Left renal pelvis (tissue), 4 donors: Measurements from ENCODE around the gene TSHZ2. TPM values are rescaled to one million over a fixed set of nuclear protein-coding genes. Genes with fewer than 3 reads are reported as not detected.
"Not testable (repeated sequence)": the region's sequence is repeated elsewhere in the genome, so short reads cannot be mapped to it uniquely, and the experiment has no call there.

ENCODE experiments used
- DNase-seq, 4 donors: peaks; one replicate each; pipeline ENCODE4 v3.0.0-alpha.2; 2013; ENCODE audit warnings: low read depth in 4 of 4, low spot score in 3 of 4
- polyA plus RNA-seq, 4 donors: library from polyadenylated mRNA; unstranded; fragments of 120-200 nt; gene quantifications; one replicate each; pipeline ENCODE4 v1.2.1, GENCODE V29; 2013; ENCODE audit not compliant: insufficient read length in 4 of 4

TSHZ2 gene
- polyA plus RNA-seq, 4 donors, result 11.8 to 23.4 (median 14.1) TPM

GRCh38 chr20:53468587-53468986 lies 496.4 kb downstream of the TSHZ2 start:
- no peak for DNase-seq

GRCh38 chr20:53472859-53473258 lies 500.7 kb downstream of the TSHZ2 start:
- not testable (repeated sequence) for DNase-seq

- no peak for DNase-seq
Measured at GRCh38 chr20:53480913-53481312, 508.8 kb downstream of the TSHZ2 start.

- DNase-seq, result no peak
Measured at GRCh38 chr20:53487461-53488200, 515.5 kb downstream of the TSHZ2 start.

GRCh38 chr20:53488775-53489272 lies 516.7 kb downstream of the TSHZ2 start:
- DNase-seq, result no peak

GRCh38 chr20:53489528-53489927 lies 517.4 kb downstream of the TSHZ2 start:
- DNase-seq, result no peak

- no peak for DNase-seq
Measured at GRCh38 chr20:53490620-53491019, 518.5 kb downstream of the TSHZ2 start.

GRCh38 chr20:53491462-53491861 lies 519.3 kb downstream of the TSHZ2 start:
- DNase-seq, result no peak

GRCh38 chr20:53492212-53492611 lies 520.1 kb downstream of the TSHZ2 start:
- DNase-seq, result no peak

- no peak for DNase-seq
Measured at GRCh38 chr20:53493311-53493857, 521.2 kb downstream of the TSHZ2 start.

GRCh38 chr20:53494753-53495152 lies 522.6 kb downstream of the TSHZ2 start:
- DNase-seq, result no peak

- DNase-seq, result no peak
Measured at GRCh38 chr20:53495398-53496092, 523.4 kb downstream of the TSHZ2 start.

GRCh38 chr20:53497246-53497645 lies 525.1 kb downstream of the TSHZ2 start:
- DNase-seq, result no peak

- no peak for DNase-seq
Measured at GRCh38 chr20:53498341-53498740, 526.2 kb downstream of the TSHZ2 start.

GRCh38 chr20:53500651-53501050 lies 528.5 kb downstream of the TSHZ2 start:
- DNase-seq, result no peak

- DNase-seq, result no peak
Measured at GRCh38 chr20:53502820-53503219, 530.7 kb downstream of the TSHZ2 start.

GRCh38 chr20:53503517-53503919 lies 531.4 kb downstream of the TSHZ2 start:
- no peak for DNase-seq

- DNase-seq, result not testable (repeated sequence)
Measured at GRCh38 chr20:53504106-53504505, 531.9 kb downstream of the TSHZ2 start.

GRCh38 chr20:53510262-53510661 lies 538.1 kb downstream of the TSHZ2 start:
- DNase-seq, result no peak

GRCh38 chr20:53510704-53511103 lies 538.5 kb downstream of the TSHZ2 start:
- DNase-seq, result no peak

GRCh38 chr20:53512076-53512475 lies 539.9 kb downstream of the TSHZ2 start:
- DNase-seq, result no peak

- DNase-seq, result no peak
Measured at GRCh38 chr20:53513168-53513488, 541.0 kb downstream of the TSHZ2 start.
